Measurements from ENCODE around the gene CFAP45. TPM values are rescaled to one million over a fixed set of nuclear protein-coding genes. Genes with fewer than 3 reads are reported as not detected.

The CFAP45 gene
- polyA plus RNA-seq, 3 donors: 3.2 to 4.1 (median 4.1) TPM

DNA sequence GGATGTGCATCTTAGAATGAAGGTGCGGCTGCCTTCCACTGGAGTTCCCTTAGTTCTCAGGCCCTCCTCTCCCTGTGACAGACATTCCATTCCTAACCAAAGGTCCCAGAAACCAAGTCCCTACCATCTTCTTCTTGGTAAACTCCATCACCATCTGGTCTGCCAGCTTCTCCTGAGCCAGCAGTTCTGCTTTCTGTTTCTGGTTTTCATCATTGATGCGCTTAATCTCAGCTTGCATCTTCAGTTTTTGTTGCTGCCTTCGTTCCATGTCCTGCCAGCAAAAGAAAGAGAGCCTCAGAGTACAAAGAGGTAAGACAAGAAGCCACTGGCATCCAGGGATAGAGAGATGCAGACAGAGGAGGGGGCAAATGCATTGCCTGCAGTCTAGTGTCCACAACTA, 19.5 kb downstream of the CFAP45 start:
- no peak for DNase-seq (ENCODE audit: low read depth in 3 of 3, low spot score in 2 of 3)

- DNase-seq (ENCODE audit: low read depth in 3 of 3, low spot score in 2 of 3): no peak
These were observed 20.0 kb downstream of the CFAP45 start for GRCh38 chr1:159879977-159880376.

DNA sequence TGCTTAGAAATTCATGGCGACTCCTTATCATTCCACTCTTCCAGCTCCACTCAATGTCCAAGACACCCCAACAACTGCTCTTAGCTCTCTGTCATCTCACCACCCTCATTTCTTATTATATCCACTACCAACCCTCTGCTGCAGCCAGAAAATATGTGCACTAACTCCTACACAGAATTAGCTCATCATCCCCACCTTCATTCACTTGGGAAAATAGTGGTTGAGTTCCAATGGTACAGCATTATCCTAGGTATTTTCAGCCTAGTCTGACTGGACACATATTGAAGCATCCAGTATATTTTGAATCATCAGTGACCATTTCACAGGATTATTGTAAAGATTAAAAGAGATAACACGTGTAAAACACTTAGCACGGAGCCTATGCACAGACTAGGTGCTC, 20.8 kb downstream of the CFAP45 start:
- no peak for DNase-seq (ENCODE audit: low read depth in 3 of 3, low spot score in 2 of 3)

DNA sequence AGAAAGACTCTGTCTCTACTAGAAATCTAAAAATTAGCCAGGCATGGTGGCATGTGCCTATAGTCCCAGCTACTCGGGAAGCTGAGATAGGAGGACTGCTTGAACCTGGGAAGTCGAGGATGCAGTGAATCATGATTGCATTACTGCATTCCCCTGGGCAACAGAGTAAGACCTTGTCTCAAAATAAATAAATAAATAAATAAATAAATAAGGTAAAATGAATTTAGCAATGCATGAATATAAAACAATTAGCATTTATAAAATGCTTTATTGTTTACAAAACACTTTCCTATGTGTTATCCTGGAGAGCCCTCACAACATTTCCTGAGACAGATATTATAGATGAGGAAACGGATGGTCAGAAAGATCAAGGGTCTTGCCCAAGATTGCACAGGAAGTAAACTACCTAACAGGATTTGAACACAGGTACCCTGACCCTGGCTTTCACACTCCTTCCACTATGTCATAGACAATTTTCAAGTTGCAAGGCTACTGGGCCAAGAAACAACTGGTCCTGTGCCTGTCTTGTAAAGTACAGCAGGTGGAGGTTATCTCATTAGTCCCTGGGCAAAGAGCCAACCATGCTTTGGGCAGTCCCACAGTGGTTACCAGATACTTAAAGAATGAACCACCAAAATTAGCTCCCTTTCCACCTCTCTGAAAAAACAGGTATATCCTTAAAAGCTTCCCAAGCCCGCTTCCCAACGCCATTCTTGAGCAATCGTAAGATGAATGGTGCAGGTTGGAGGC, 22.1 kb downstream of the CFAP45 start:
- no peak for DNase-seq (ENCODE audit: low read depth in 3 of 3, low spot score in 2 of 3)

DNA sequence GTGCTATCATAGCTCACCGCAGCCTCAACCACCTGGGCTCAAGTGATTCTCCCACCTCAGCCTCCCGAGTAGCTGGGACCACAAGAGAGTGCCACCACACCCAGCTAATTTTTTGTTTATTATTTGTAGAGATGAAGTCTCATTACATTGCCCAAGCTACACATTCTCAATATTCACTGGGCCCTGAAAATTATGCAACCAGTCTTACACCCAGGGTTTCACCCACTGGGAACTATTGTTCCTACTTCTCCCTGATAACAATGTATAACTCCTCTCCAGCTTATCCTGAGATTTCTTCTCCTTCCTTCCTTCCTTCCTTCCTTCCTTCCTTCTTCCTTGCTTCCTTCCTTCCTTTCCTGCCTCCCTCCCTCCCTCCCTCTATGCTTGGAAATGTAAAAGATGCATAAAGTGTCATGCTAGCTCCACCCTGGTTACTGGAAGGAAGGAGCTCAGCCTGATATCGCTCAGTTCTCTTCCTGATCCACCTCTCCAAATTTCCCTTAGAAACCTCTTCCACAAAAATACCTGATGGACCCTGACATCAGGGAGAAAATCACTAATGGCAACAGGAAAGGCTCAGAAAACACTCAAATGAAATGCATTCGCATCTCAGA, 26.3 kb downstream of the CFAP45 start:
- DNase-seq (ENCODE audit: low read depth in 3 of 3, low spot score in 2 of 3): no peak

GRCh38 chr1:159872891-159873290, 27.1 kb downstream of the CFAP45 start:
- DNase-seq (ENCODE audit: low read depth in 3 of 3, low spot score in 2 of 3): no peak

GRCh38 chr1:159870704-159871103, 29.3 kb downstream of the CFAP45 start:
- DNase-seq (ENCODE audit: low read depth in 3 of 3, low spot score in 2 of 3): no peak

- DNase-seq (ENCODE audit: low read depth in 3 of 3, low spot score in 2 of 3): no peak
These were observed 30.4 kb downstream of the CFAP45 start for GRCh38 chr1:159869607-159870006.

GRCh38 chr1:159869173-159869572, 30.8 kb downstream of the CFAP45 start:
- DNase-seq (ENCODE audit: low read depth in 3 of 3, low spot score in 2 of 3): no peak

DNA sequence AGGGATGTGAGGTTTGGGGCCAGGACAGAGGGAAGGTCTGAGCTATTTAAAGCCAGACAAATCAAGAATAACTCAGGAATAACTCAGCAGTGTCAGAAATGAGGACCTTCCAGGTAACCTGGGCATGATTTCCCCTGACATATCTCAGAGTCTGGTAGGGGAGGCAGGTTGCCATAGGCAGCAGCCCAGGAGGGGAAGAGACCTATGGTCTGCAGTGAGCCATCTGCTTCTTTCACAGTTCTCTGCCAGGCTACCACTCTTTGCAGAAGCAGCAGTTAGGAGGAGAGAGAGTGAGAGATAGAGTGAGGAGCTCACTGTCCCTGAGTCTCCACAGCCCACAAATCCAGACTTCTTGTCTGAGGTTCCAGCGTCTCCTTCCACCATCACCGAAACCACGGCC, 31.2 kb downstream of the CFAP45 start:
- no peak for DNase-seq (ENCODE audit: low read depth in 3 of 3, low spot score in 2 of 3)

DNA sequence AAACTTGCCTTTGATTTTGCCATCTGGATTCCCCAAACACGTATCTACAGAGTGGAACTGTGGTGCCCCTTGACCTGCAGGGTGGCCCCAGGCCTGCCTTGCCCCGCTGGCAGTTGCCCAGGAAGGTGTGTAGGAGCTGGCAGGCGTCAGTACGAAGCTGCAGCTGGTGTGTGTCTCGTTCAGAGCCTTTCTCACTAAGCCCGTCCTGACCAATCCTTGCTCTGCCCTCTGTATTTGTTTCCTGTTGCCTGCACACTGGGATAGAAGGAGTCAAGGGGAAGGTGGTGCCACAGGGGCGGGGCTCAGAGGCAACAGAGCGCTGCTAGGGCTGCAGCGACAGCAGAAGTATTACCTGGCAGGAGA, 32.3 kb downstream of the CFAP45 start:
- DNase-seq (ENCODE audit: low read depth in 3 of 3, low spot score in 2 of 3): peak in 2 of 3 donors; percentile 61 to 71

GRCh38 chr1:159866905-159867663, 32.9 kb downstream of the CFAP45 start:
- no peak for DNase-seq (ENCODE audit: low read depth in 3 of 3, low spot score in 2 of 3)

DNA sequence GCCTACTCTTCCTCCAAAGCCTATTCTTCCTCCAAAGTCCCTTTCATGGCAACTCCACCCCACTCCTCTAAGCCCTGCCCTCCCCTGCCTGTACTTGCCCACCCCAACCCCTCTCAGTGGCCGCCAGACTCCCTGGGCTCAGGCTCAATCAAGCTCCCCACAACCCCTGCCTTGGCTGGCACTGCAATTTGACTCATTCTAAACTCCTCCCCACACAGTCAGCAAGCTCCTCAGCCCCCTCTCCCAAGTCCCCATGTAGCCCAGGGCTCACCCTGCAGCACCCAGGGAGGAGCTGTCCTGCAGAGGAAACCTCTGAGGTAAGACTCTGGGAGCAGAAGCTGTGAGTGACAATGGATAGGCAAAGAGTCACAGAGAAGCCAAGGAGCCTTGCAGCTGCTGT, 33.9 kb downstream of the CFAP45 start:
- no peak for DNase-seq (ENCODE audit: low read depth in 3 of 3, low spot score in 2 of 3)

- no peak for DNase-seq (ENCODE audit: low read depth in 3 of 3, low spot score in 2 of 3)
These were observed 35.7 kb downstream of the CFAP45 start for GRCh38 chr1:159864262-159864661.

- DNase-seq (ENCODE audit: low read depth in 3 of 3, low spot score in 2 of 3): no peak
These were observed 37.4 kb downstream of the CFAP45 start, which contains the start of gene VSIG8 for GRCh38 chr1:159862557-159862956. Gene VSIG8, minus strand, starts transcription at chr1:159862657. Its CDS starts 136 bp downstream, at chr1:159862521.

- DNase-seq (ENCODE audit: low read depth in 3 of 3, low spot score in 2 of 3): no peak
These were observed 37.9 kb downstream of the CFAP45 start for GRCh38 chr1:159862031-159862430.

- no peak for DNase-seq (ENCODE audit: low read depth in 3 of 3, low spot score in 2 of 3)
These were observed 38.7 kb downstream of the CFAP45 start for GRCh38 chr1:159861218-159861617.

DNA sequence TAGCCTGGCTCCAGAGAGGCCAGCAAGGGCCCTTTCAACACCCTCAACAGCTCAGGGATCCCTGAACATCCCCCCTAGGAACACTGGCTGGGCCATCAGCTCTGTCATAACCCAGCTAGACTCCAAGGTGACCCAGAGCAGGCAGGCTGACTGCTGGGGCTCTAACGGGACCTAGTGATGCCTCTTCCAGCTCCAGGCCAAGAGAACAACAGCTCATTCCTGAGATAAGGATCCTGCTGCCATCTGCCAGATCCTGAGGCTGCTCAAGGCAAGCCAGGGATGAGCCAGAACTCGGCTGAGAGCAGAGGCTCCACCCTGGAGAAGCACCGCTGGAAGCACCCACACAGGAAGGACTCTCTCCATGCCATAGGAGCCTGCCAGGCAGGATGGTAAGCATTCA, 39.5 kb downstream of the CFAP45 start:
- no peak for DNase-seq (ENCODE audit: low read depth in 3 of 3, low spot score in 2 of 3)

- DNase-seq (ENCODE audit: low read depth in 3 of 3, low spot score in 2 of 3): no peak
These were observed 40.1 kb downstream of the CFAP45 start for GRCh38 chr1:159859767-159860322.

GRCh38 chr1:159857889-159858288, 42.1 kb downstream of the CFAP45 start:
- no peak for DNase-seq (ENCODE audit: low read depth in 3 of 3, low spot score in 2 of 3)

DNA sequence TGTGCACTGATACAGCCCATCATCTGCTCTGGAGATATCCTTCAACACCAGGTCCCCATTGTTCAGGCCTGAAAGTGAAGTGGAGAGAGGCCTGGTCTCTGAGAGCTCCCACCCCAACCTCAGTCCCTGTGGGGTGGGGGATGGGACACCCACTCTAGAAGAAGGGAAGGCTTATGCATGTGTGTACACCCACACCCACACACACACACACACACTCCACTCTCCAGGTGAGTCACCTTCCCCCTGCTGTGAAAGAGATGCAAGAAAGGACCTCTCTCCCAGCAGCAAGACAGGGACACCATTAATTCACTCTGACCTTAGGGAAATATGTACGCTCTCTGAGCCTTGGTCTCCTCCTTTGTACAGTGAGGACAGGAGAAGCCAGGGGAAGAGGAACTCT, 43.4 kb downstream of the CFAP45 start:
- DNase-seq (ENCODE audit: low read depth in 3 of 3, low spot score in 2 of 3): no peak

Measured in right renal cortex interstitium (tissue), 3 donors.